Astrocyte (in vitro differentiated cells and primary cell): ENCODE results near the gene NCSTN. TPM values are rescaled to one million over a fixed set of nuclear protein-coding genes. Genes with fewer than 3 reads are reported as not detected.

ENCODE experiments used
- DNase-seq: peaks from one replicate; pipeline ENCODE4 v3.0.0-alpha.2; 2010; ENCODE audit warnings: low read depth
- FAIRE-seq: peaks from 2 replicates; lab custom pipeline; 2011; peaks lifted over from hg19 to GRCh38; lab: Jason Lieb, UNC
- H2AFZ ChIP-seq: 2 replicates; pipeline ENCODE4 v1.6.0; 2012; ENCODE audit warnings: low read depth, low read length, inconsistent platforms
- H3K27ac ChIP-seq: 2 replicates; pipeline ENCODE4 v1.5.1; 2011; ENCODE audit warnings: low read depth, low read length, inconsistent platforms
- H3K27me3 ChIP-seq: 2 replicates; pipeline ENCODE4 v1.6.0; 2011; ENCODE audit warnings: low read length, inconsistent platforms; ENCODE audit not compliant: insufficient read depth
- H3K36me3 ChIP-seq: 2 replicates; pipeline ENCODE4 v1.5.1; 2011; ENCODE audit warnings: low read length, inconsistent platforms; ENCODE audit not compliant: insufficient read depth
- H3K4me1 ChIP-seq: 2 replicates; pipeline ENCODE4 v1.5.1; 2011; ENCODE audit warnings: low read length, inconsistent platforms; ENCODE audit not compliant: insufficient read depth
- H3K4me2 ChIP-seq: 2 replicates; pipeline ENCODE4 v1.6.0; 2012; ENCODE audit warnings: low read length, inconsistent platforms
- H3K4me3 ChIP-seq: 2 replicates; pipeline ENCODE4 v1.5.1; 2011; ENCODE audit warnings: low read depth, mild to moderate bottlenecking, low read length, inconsistent platforms; ENCODE audit not compliant: insufficient read depth
- H3K79me2 ChIP-seq: 2 replicates; pipeline ENCODE4 v1.6.0; 2012; ENCODE audit warnings: mild to moderate bottlenecking, low read length, inconsistent platforms; ENCODE audit not compliant: insufficient read depth
- H3K9ac ChIP-seq: 2 replicates; pipeline ENCODE4 v1.6.0; 2012; ENCODE audit warnings: mild to moderate bottlenecking, low read length, inconsistent platforms
- H3K9me3 ChIP-seq: 2 replicates; pipeline ENCODE4 v1.5.1; 2012; ENCODE audit warnings: low read depth, mild to moderate bottlenecking, low read length, inconsistent platforms; ENCODE audit not compliant: insufficient read depth
- H4K20me1 ChIP-seq: 2 replicates; pipeline ENCODE4 v1.6.0; 2012; ENCODE audit warnings: low read length, inconsistent platforms; ENCODE audit not compliant: insufficient read depth
- H3K27ac Mint-ChIP-seq: one replicate; pipeline ENCODE4 v1.8.0; 2021; ENCODE audit warnings: mild to moderate bottlenecking, mixed read lengths; ENCODE audit not compliant: unreplicated experiment
- H3K27me3 Mint-ChIP-seq: one replicate; pipeline ENCODE4 v1.8.0; 2021; ENCODE audit warnings: low read depth, mixed read lengths; ENCODE audit not compliant: unreplicated experiment
- H3K36me3 Mint-ChIP-seq: one replicate; pipeline ENCODE4 v1.8.0; 2021; ENCODE audit warnings: low read depth, mixed read lengths; ENCODE audit not compliant: unreplicated experiment
- H3K4me1 Mint-ChIP-seq: one replicate; pipeline ENCODE4 v1.8.0; 2021; ENCODE audit warnings: low read depth, mixed read lengths; ENCODE audit not compliant: unreplicated experiment
- H3K4me3 Mint-ChIP-seq: one replicate; pipeline ENCODE4 v1.8.0; 2021; ENCODE audit warnings: mild to moderate bottlenecking, moderate library complexity, mixed read lengths; ENCODE audit not compliant: unreplicated experiment
- H3K9me3 Mint-ChIP-seq: one replicate; pipeline ENCODE4 v1.8.0; 2021; ENCODE audit warnings: mild to moderate bottlenecking, mixed read lengths; ENCODE audit not compliant: unreplicated experiment
- EZH2 ChIP-seq: IDR thresholded peaks from 2 replicates; pipeline ENCODE4 v1.6.1; 2012; ENCODE audit warnings: mild to moderate bottlenecking, low read length, inconsistent platforms; ENCODE audit not compliant: insufficient read depth
- total RNA-seq: library from RNA; stranded (reverse); gene quantifications from 2 replicates; pipeline ENCODE4 v1.2.1, GENCODE V29; 2021
- TF ChIP-seq, protein P1 (sequence below): IDR thresholded peaks from 2 replicates; pipeline ENCODE4 v1.5.1; 2011; ENCODE audit warnings: low read depth, mild to moderate bottlenecking, inconsistent platforms, low read length, moderate library complexity; ENCODE audit not compliant: insufficient read depth

Gene NCSTN
- total RNA-seq, 1 donor from 2014 or later = 171 TPM

DNA sequence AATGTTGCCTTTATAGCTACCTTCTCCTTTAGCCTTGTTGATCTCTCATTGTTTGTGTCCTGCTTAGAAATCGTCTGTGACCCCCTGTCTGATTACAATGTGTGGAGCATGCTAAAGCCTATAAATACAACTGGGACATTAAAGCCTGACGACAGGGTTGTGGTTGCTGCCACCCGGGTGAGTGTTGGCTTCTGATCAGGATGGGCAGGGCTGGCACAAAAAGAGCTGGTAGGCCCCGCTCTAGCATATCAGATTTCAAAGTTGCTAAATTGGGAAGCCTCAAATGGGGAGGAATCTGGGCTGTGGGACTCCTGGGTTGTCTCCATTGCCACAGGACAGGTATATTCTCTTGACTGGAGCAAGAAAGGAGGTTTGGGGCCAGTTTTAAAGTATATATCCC lies 8.4 kb downstream of the NCSTN start:
- no peak for FAIRE-seq
- Histone ChIP-seq H3K4me1 (no peaks in the 10 kb centered on the region), H3K27ac (no peak overlapping the region), H3K36me3 (peaks cover 73% of the 10 kb centered on the region), H3K4me3 (no peak overlapping the region), H4K20me1 (peaks cover 23% of the 10 kb centered on the region), H3K9me3 (no peaks in the 10 kb centered on the region), H3K27me3 (no peaks in the 10 kb centered on the region), H2AFZ (no peak overlapping the region), H3K4me2 (no peak overlapping the region), H3K79me2 (no peaks in the 10 kb centered on the region), H3K9ac (no peak overlapping the region)
- TF ChIP-seq EZH2 = no peak
- TF ChIP-seq, protein P1, sequence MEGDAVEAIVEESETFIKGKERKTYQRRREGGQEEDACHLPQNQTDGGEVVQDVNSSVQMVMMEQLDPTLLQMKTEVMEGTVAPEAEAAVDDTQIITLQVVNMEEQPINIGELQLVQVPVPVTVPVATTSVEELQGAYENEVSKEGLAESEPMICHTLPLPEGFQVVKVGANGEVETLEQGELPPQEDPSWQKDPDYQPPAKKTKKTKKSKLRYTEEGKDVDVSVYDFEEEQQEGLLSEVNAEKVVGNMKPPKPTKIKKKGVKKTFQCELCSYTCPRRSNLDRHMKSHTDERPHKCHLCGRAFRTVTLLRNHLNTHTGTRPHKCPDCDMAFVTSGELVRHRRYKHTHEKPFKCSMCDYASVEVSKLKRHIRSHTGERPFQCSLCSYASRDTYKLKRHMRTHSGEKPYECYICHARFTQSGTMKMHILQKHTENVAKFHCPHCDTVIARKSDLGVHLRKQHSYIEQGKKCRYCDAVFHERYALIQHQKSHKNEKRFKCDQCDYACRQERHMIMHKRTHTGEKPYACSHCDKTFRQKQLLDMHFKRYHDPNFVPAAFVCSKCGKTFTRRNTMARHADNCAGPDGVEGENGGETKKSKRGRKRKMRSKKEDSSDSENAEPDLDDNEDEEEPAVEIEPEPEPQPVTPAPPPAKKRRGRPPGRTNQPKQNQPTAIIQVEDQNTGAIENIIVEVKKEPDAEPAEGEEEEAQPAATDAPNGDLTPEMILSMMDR = no peak
- H3K27ac Mint-ChIP-seq = no peak overlapping the region
- H3K27me3 Mint-ChIP-seq = no peaks in the 10 kb centered on the region
- peaks cover 40% of the 10 kb centered on the region for H3K36me3 Mint-ChIP-seq
- no peaks in the 10 kb centered on the region for H3K9me3 Mint-ChIP-seq
- no peak overlapping the region for H3K4me3 Mint-ChIP-seq
- DNase-seq = no peak
- no peaks in the 10 kb centered on the region for H3K4me1 Mint-ChIP-seq

DNA sequence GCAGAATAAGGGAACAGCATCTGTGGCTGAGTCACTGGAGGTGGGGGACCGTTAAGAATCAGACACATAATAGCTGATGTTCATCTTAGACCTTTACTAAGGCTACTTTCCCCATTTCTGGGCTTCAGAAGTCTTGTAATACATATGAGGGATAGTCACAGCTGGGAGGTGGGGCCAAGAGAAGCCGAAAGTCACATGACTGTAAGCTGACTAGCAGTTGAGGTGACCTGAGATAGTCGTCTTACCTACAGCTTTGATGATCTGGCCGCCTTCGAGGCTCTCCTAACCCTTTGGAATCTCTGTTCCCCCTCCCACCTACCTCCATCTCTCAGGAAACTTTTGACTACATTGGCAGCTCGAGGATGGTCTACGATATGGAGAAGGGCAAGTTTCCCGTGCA lies 9.4 kb downstream of the NCSTN start:
- H3K4me2 ChIP-seq = no peak overlapping the region

DNA sequence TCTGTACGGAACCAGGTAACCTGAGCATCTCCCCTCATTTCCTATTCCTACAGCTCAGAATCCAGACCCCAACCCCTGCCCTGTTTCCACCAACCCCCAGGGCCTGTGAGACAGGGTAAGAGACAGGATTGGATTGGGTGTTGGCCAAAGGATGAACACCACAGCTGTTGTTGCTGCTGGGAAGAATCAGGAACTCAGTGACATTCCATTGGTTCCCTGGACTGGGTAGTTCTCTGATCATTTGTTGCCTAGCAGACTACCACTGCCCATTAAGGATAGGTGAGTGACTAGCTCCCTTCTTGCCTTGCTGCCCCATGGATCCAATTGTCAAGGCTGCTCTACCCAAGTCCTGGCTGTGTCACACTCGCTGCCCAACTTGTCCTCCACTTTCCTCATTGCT lies 10.0 kb downstream of the NCSTN start:
- peaks cover 69% of the 10 kb centered on the region for H3K36me3 ChIP-seq
- Mint-ChIP-seq H3K36me3 (peaks cover 44% of the 10 kb centered on the region), H3K4me3 (no peak overlapping the region), H3K4me1 (peaks cover 6% of the 10 kb centered on the region), H3K27me3 (no peaks in the 10 kb centered on the region), H3K27ac (no peak overlapping the region), H3K9me3 (no peaks in the 10 kb centered on the region)
- peak; percentile 14 for DNase-seq
- no peaks in the 10 kb centered on the region for H3K79me2 ChIP-seq
- no peaks in the 10 kb centered on the region for H3K27me3 ChIP-seq
- H3K4me2 ChIP-seq = no peak overlapping the region
- FAIRE-seq = no peak
- no peaks in the 10 kb centered on the region for H3K4me1 ChIP-seq
- H2AFZ ChIP-seq = no peak overlapping the region
- peaks cover 23% of the 10 kb centered on the region for H4K20me1 ChIP-seq
- no peak for TF ChIP-seq EZH2
- TF ChIP-seq, protein P1 = no peak
- no peak overlapping the region for H3K9ac ChIP-seq
- H3K9me3 ChIP-seq = no peaks in the 10 kb centered on the region
- H3K27ac ChIP-seq = no peak overlapping the region
- H3K4me3 ChIP-seq = no peak overlapping the region

More for the DNA sequence above, 9.4 kb downstream of the NCSTN start:
- no peak overlapping the region for H3K27ac Mint-ChIP-seq
- peaks cover 41% of the 10 kb centered on the region for H3K36me3 Mint-ChIP-seq
- no peak for FAIRE-seq
- peaks cover 23% of the 10 kb centered on the region for H4K20me1 ChIP-seq
- no peaks in the 10 kb centered on the region for H3K79me2 ChIP-seq
- H2AFZ ChIP-seq = no peak overlapping the region
- no peak overlapping the region for H3K27ac ChIP-seq
- no peak overlapping the region for H3K4me3 ChIP-seq
- no peak for TF ChIP-seq EZH2
- TF ChIP-seq, protein P1 = no peak
- no peaks in the 10 kb centered on the region for H3K9me3 ChIP-seq
- no peaks in the 10 kb centered on the region for H3K27me3 ChIP-seq
- no peak overlapping the region for H3K4me3 Mint-ChIP-seq
- no peaks in the 10 kb centered on the region for H3K27me3 Mint-ChIP-seq
- no peaks in the 10 kb centered on the region for H3K4me1 ChIP-seq
- peaks cover 73% of the 10 kb centered on the region for H3K36me3 ChIP-seq
- no peaks in the 10 kb centered on the region for H3K9me3 Mint-ChIP-seq
- no peak for DNase-seq
- H3K4me1 Mint-ChIP-seq = peaks cover 2% of the 10 kb centered on the region
- H3K9ac ChIP-seq = no peak overlapping the region
